ENCODE data around the gene TAP2.

The TAP2 gene

GRCh38 chr6:32838114-32838958, at the start of gene TAP2:
TSS of gene TAP2 (minus strand) at chr6:32838739. CDS start at chr6:32838233, 506 bp downstream.
- TF ChIP-seq GATA3 (IDR thresholded peaks at IDR 0.05; ENCODE audit: low read depth, low read length) (no peak), GATA2 (IDR thresholded peaks at IDR 0.05; ENCODE audit: low read depth, low read length) (no peak)

DNA sequence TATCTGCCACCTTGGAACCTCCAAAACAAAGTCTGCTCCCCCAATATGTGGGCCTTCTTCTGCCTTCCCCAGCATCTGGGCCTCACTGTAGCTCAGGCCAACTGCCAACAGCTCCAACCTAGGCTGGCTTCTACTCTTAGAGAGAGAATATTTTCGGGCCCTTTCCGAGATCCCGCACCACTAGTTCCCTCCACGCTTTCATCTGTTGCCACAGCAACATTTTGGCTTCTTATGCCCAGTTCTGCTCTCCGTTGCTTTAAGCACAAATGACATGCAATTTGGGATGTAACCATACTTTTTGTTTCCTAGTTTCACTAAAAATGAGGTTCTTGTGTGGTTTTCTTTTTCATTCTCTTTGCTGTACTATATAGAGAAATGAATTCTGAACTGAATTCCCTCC, 49.1 kb upstream of the TAP2 start:
- no peak for TF ChIP-seq GATA2 (IDR thresholded peaks at IDR 0.05; ENCODE audit: low read depth, low read length)
- no peak for TF ChIP-seq GATA3 (IDR thresholded peaks at IDR 0.05; ENCODE audit: low read depth, low read length)

- TF ChIP-seq GATA2 (IDR thresholded peaks at IDR 0.05; ENCODE audit: low read depth, low read length): no peak
- TF ChIP-seq GATA3 (IDR thresholded peaks at IDR 0.05; ENCODE audit: low read depth, low read length): no peak
Observed at GRCh38 chr6:32886681-32887383, 48.3 kb upstream of the TAP2 start.

- no peak for TF ChIP-seq GATA2 (IDR thresholded peaks at IDR 0.05; ENCODE audit: low read depth, low read length)
- no peak for TF ChIP-seq GATA3 (IDR thresholded peaks at IDR 0.05; ENCODE audit: low read depth, low read length)
Observed at GRCh38 chr6:32885698-32886286, 47.3 kb upstream of the TAP2 start.

- TF ChIP-seq GATA2 (IDR thresholded peaks at IDR 0.05; ENCODE audit: low read depth, low read length): no peak
- no peak for TF ChIP-seq GATA3 (IDR thresholded peaks at IDR 0.05; ENCODE audit: low read depth, low read length)
Observed at GRCh38 chr6:32883789-32884188, 45.2 kb upstream of the TAP2 start.

DNA sequence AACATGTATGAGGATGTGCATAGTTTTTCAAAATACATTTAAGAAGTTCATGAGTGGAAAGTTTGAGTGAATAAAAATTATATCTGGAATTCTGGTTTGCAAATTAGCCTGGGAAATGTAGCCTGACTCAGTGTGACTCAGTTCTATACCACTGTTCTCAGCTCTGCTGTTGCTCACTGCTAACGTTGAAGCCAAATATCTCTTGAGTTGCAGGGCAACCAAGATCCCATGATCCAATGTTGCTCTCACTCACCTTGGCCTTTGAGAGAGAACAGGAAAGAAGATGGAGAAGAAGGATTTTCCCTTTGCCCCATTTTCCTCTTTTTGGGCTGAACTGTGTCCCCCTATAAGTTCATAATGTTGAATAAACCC, 44.3 kb upstream of the TAP2 start:
- no peak for TF ChIP-seq GATA3 (IDR thresholded peaks at IDR 0.05; ENCODE audit: low read depth, low read length)
- TF ChIP-seq GATA2 (IDR thresholded peaks at IDR 0.05; ENCODE audit: low read depth, low read length): no peak

- no peak for TF ChIP-seq GATA3 (IDR thresholded peaks at IDR 0.05; ENCODE audit: low read depth, low read length)
- TF ChIP-seq GATA2 (IDR thresholded peaks at IDR 0.05; ENCODE audit: low read depth, low read length): no peak
Observed at GRCh38 chr6:32879691-32880090, 41.2 kb upstream of the TAP2 start.

DNA sequence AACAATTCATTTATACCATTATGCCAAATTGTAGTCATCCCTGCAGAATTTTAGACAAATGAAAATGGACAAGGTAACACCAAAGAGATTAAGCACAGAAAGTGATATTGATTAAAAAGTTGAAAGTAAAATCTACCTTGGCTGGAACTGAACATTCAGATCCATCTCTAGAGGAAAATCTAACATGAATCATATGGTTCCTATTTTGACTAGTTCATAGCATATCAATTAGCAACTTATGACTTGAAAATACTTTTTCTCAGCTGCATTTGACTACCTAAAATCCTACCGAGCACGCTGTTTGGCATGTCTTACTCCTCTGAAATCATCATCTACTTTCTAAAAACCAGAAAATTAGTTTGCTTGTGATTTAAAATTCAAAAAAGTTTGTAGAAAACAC, 38.1 kb upstream of the TAP2 start:
- TF ChIP-seq GATA2 (IDR thresholded peaks at IDR 0.05; ENCODE audit: low read depth, low read length) (no peak), GATA3 (IDR thresholded peaks at IDR 0.05; ENCODE audit: low read depth, low read length) (no peak)

GRCh38 chr6:32868257-32868788, 29.8 kb upstream of the TAP2 start:
- no peak for TF ChIP-seq GATA2 (IDR thresholded peaks at IDR 0.05; ENCODE audit: low read depth, low read length)
- no peak for TF ChIP-seq GATA3 (IDR thresholded peaks at IDR 0.05; ENCODE audit: low read depth, low read length)

DNA sequence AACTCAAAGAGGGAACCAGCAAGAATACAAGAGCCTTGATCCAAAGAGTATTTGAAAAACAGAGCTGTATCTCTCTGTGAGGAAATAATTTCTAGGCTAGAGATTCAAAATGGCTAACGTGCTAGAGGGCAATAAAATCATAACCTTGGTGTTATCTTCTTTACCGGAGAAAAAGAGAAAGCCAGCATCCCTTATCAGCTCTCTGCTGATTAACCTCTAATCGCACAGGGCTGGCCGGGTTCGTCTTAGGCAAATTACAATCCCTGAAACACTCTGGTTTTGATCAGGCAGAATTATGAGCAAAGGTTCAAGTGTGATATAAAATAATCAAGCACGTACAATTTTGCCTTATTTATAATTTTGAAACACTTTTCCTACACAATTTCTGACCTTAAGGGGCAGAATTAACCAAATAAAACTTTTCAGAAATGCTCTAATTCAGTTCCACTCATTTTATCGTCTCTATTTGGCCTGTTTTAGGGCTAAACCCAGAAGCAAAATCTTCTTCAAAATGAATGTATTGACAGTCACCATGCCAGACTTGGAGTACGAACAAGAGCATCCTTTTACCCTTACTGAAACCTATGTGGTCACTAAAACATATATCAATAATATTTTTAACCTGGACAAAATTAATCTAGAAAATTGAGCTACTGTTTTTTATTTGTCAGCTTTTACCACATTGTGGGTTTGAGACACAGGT, 29.2 kb upstream of the TAP2 start:
- TF ChIP-seq GATA3 (IDR thresholded peaks at IDR 0.05; ENCODE audit: low read depth, low read length) (no peak), GATA2 (IDR thresholded peaks at IDR 0.05; ENCODE audit: low read depth, low read length) (no peak)

GRCh38 chr6:32867022-32867477, 28.5 kb upstream of the TAP2 start:
- no peak for TF ChIP-seq GATA3 (IDR thresholded peaks at IDR 0.05; ENCODE audit: low read depth, low read length)
- TF ChIP-seq GATA2 (IDR thresholded peaks at IDR 0.05; ENCODE audit: low read depth, low read length): no peak

- TF ChIP-seq GATA3 (IDR thresholded peaks at IDR 0.05; ENCODE audit: low read depth, low read length): no peak
- TF ChIP-seq GATA2 (IDR thresholded peaks at IDR 0.05; ENCODE audit: low read depth, low read length): no peak
Observed at GRCh38 chr6:32865724-32866443, 27.3 kb upstream of the TAP2 start.

- TF ChIP-seq GATA2 (IDR thresholded peaks at IDR 0.05; ENCODE audit: low read depth, low read length) (no peak), GATA3 (IDR thresholded peaks at IDR 0.05; ENCODE audit: low read depth, low read length) (no peak)
Observed at GRCh38 chr6:32862725-32863124, 24.2 kb upstream of the TAP2 start.

All from SH-SY5Y (cell line).